HepG2 (cell line): ENCODE results near the gene LRP1-AS. TPM values are rescaled to one million over a fixed set of nuclear protein-coding genes. Genes with fewer than 3 reads are reported as not detected.

Experiments
- CEBPG ChIP-seq: IDR thresholded peaks from 2 replicates; pipeline ENCODE4 v1.6.1; 2016
- DRAP1 ChIP-seq: IDR thresholded peaks from 2 replicates; pipeline ENCODE4 v1.6.1; 2016; ENCODE audit warnings: missing genetic modification reagents, missing compliant biosample characterization
- FOXO1 ChIP-seq: sonication (generic); formaldehyde crosslinking; IDR thresholded peaks from 2 replicates; pipeline ENCODE4 v1.4.0; 2020; ENCODE audit warnings: missing genetic modification reagents
- HDAC1 ChIP-seq: sonication (generic); formaldehyde crosslinking; IDR thresholded peaks from 2 replicates; pipeline ENCODE4 v1.5.1; 2020; ENCODE audit warnings: mild to moderate bottlenecking, missing genetic modification reagents
- HMG20A ChIP-seq: IDR thresholded peaks from 2 replicates; pipeline ENCODE4 v1.6.1; 2016; ENCODE audit warnings: borderline replicate concordance
- HNRNPH1 ChIP-seq: fragments of 200-400 bp; formaldehyde crosslinking; optimal IDR thresholded peaks from 2 replicates; pipeline ENCODE3; 2017; ENCODE audit warnings: mild to moderate bottlenecking, low read depth, low read length
- KLF12 ChIP-seq: sonication (generic); formaldehyde crosslinking; IDR thresholded peaks from 2 replicates; pipeline ENCODE4 v1.4.0; 2020; ENCODE audit warnings: missing genetic modification reagents, borderline replicate concordance
- MAX ChIP-seq: IDR thresholded peaks from 2 replicates; pipeline ENCODE4 v1.6.1; 2012; ENCODE audit warnings: inconsistent platforms
- PHF21A ChIP-seq: sonication (generic); formaldehyde crosslinking; IDR thresholded peaks from 2 replicates; pipeline ENCODE4 v1.5.0; 2020; ENCODE audit warnings: mild to moderate bottlenecking, missing genetic modification reagents
- POGK ChIP-seq: sonication (generic); formaldehyde crosslinking; conservative IDR thresholded peaks from 2 replicates; pipeline ENCODE4 v1.8.0; 2022; ENCODE audit warnings: mild to moderate bottlenecking, moderate library complexity, missing genetic modification reagents
- RARG ChIP-seq: sonication (generic); formaldehyde crosslinking; IDR thresholded peaks from 2 replicates; pipeline ENCODE4 v1.4.0; 2020; ENCODE audit warnings: low read depth, mild to moderate bottlenecking, missing genetic modification reagents
- SOX5 ChIP-seq: IDR thresholded peaks from 2 replicates; pipeline ENCODE4 v1.6.1; 2016; ENCODE audit warnings: borderline replicate concordance
- TBX2 ChIP-seq: sonication (generic); formaldehyde crosslinking; IDR thresholded peaks from 2 replicates; pipeline ENCODE4 v1.5.0; 2020; ENCODE audit warnings: missing genetic modification reagents, mild to moderate bottlenecking, borderline replicate concordance
- TBX3 ChIP-seq: fragments of 450-650 bp; IDR thresholded peaks from 2 replicates; pipeline ENCODE4 v1.6.1; 2017; ENCODE audit warnings: antibody characterized with exemption, mild to moderate bottlenecking, inconsistent platforms, borderline replicate concordance
- TFAP4 ChIP-seq: sonication (generic); IDR thresholded peaks from 2 replicates; pipeline ENCODE4 v1.6.1; 2016; ENCODE audit warnings: low read depth, borderline replicate concordance
- ZBTB1 ChIP-seq: sonication (generic); formaldehyde crosslinking; IDR thresholded peaks from 2 replicates; pipeline ENCODE4 v1.4.0; 2020; ENCODE audit warnings: missing genetic modification reagents, borderline replicate concordance
- ZFY ChIP-seq: sonication (generic); formaldehyde crosslinking; IDR thresholded peaks from 2 replicates; pipeline ENCODE4 v1.4.0; 2020; ENCODE audit warnings: missing genetic modification reagents
- ZNF143 ChIP-seq: sonication (generic); formaldehyde crosslinking; IDR thresholded peaks from 2 replicates; pipeline ENCODE4 v1.4.0; 2020; ENCODE audit warnings: missing genetic modification reagents
- ZNF296 ChIP-seq: sonication (generic); formaldehyde crosslinking; conservative IDR thresholded peaks from 2 replicates; pipeline ENCODE4 v1.5.0; 2020; ENCODE audit warnings: mild to moderate bottlenecking, missing genetic modification reagents
- ZNF687 ChIP-seq: sonication (generic); formaldehyde crosslinking; IDR thresholded peaks from 2 replicates; pipeline ENCODE4 v1.5.1; 2020; ENCODE audit warnings: mild to moderate bottlenecking, missing genetic modification reagents, moderate library complexity
- polyA plus RNA-seq, 8 experiments: library from polyadenylated mRNA; depleted of rRNA in 3 of 8; stranded (reverse) in 7 of 8; unstranded in 1 of 8; fragments of >200 nt; fragmentation: Illumina TruSeq in 4 of 8; extraction: Trizol in 4 of 8; gene quantifications; 2 replicates each; pipeline versions ENCODE4 v1.2.1 to v1.2.3, GENCODE V29; 2011 to 2016; ENCODE audit warnings: low read depth in 4 of 8, missing spikeins in 1 of 8, mixed read lengths in 1 of 8; ENCODE audit not compliant: insufficient read depth in 1 of 8
- total RNA-seq, 5 experiments: library from RNA; depleted of rRNA; stranded (reverse); fragments of >200 nt; fragmentation: Illumina TruSeq; extraction: Trizol; gene quantifications; 2 replicates each; pipeline ENCODE4 v1.2.3, GENCODE V29; 2016; ENCODE audit warnings: low read depth in 1 of 5

LRP1-AS gene
- total and polyA plus RNA-seq, 2 of the 13 experiments (the other 11 are each of a cell fraction or from before 2014, with no cell fraction given): 0.20 TPM; not detected in 1

GRCh38 chr12:57146961-57147944, at the start of gene LRP1-AS (continued):
- TF ChIP-seq ZNF296 (CRISPR knock-in tag) (no peak), KLF12 (CRISPR knock-in tag) (0 out of 2 replicates have a peak, but pooled peaks have one; percentile 69), DRAP1 (CRISPR knock-in tag) (peak; percentile 34; the same call in 1 of the 2 replicates), TBX3 (no peak), POGK (CRISPR knock-in tag) (0 out of 2 replicates have a peak, but pooled peaks have one; percentile 18), ZNF143 (CRISPR knock-in tag) (peak; percentile 58; the same call in 1 of the 2 replicates), MAX (peak; percentile 23), HMG20A (CRISPR knock-in tag) (no peak; the same call in 1 of the 2 replicates), HDAC1 (peak; percentile 82), HNRNPH1 (no peak), TBX2 (CRISPR knock-in tag) (peak; percentile 75; the same call in 1 of the 2 replicates), TFAP4 (0 out of 2 replicates have a peak, but pooled peaks have one; percentile 38), PHF21A (CRISPR knock-in tag) (peak; percentile 53; the same call in 1 of the 2 replicates), FOXO1 (peak; percentile 27; the same call in 1 of the 2 replicates), ZFY (CRISPR knock-in tag) (0 out of 2 replicates have a peak, but pooled peaks have one; percentile 13), ZNF687 (CRISPR knock-in tag) (peak; percentile 69), SOX5 (CRISPR knock-in tag) (peak; percentile 45; the same call in 1 of the 2 replicates), ZBTB1 (CRISPR knock-in tag) (no peak), CEBPG (CRISPR knock-in tag) (peak; percentile 52; the same call in 1 of the 2 replicates), RARG (CRISPR knock-in tag) (no peak)
